GM21825 (cell line): ENCODE data around the gene PSG7.
"Not testable (repeated sequence)": the region's sequence is repeated elsewhere in the genome, so short reads cannot be mapped to it uniquely, and the experiment has no call there.

Experiments used
- ATAC-seq: cut with Tn5 transposase; IDR thresholded peaks from one replicate; pipeline ENCODE4 v1.9.1; 2021; ENCODE audit warnings: mild to moderate bottlenecking, moderate library complexity; ENCODE audit not compliant: unreplicated experiment

The PSG7 gene

GRCh38 chr19:42937107-42937506, at the start of gene PSG7:
PSG7 (minus strand) TSS chr19:42937207; CDS start chr19:42937076, 131 bp downstream.
- ATAC-seq: not testable (repeated sequence)

- no peak for ATAC-seq
These were observed 48.6 kb upstream of the PSG7 start for GRCh38 chr19:42985588-42985987.

- ATAC-seq: not testable (repeated sequence)
These were observed 45.1 kb upstream of the PSG7 start for GRCh38 chr19:42982111-42982510.

GRCh38 chr19:42971451-42971850, 34.4 kb upstream of the PSG7 start:
- ATAC-seq: not testable (repeated sequence)

GRCh38 chr19:42965176-42965575, 28.2 kb upstream of the PSG7 start:
- ATAC-seq: no peak

GRCh38 chr19:42961119-42961518, 24.1 kb upstream of the PSG7 start:
- ATAC-seq: no peak

- ATAC-seq: not testable (repeated sequence)
These were observed 15.1 kb upstream of the PSG7 start for GRCh38 chr19:42952126-42952525.

- ATAC-seq: not testable (repeated sequence)
These were observed 14.5 kb upstream of the PSG7 start for GRCh38 chr19:42951476-42951875.

GRCh38 chr19:42942187-42942789, 5.3 kb upstream of the PSG7 start:
- ATAC-seq: no peak

GRCh38 chr19:42934726-42935125, 2.3 kb downstream of the PSG7 start:
- ATAC-seq: not testable (repeated sequence)

- ATAC-seq: not testable (repeated sequence)
These were observed 2.8 kb downstream of the PSG7 start for GRCh38 chr19:42934183-42934582.

- not testable (repeated sequence) for ATAC-seq
These were observed 3.6 kb downstream of the PSG7 start for GRCh38 chr19:42933412-42933811.

- ATAC-seq: not testable (repeated sequence)
These were observed 4.4 kb downstream of the PSG7 start for GRCh38 chr19:42932485-42933101.

GRCh38 chr19:42930214-42930613, 6.8 kb downstream of the PSG7 start:
- not testable (repeated sequence) for ATAC-seq

- ATAC-seq: no peak
These were observed 8.1 kb downstream of the PSG7 start for GRCh38 chr19:42928896-42929295.

GRCh38 chr19:42926781-42927180, 10.2 kb downstream of the PSG7 start:
- no peak for ATAC-seq

- not testable (repeated sequence) for ATAC-seq
These were observed 13.9 kb downstream of the PSG7 start for GRCh38 chr19:42923106-42923505.

GRCh38 chr19:42920971-42921370, 16.0 kb downstream of the PSG7 start:
- ATAC-seq: not testable (repeated sequence)

- ATAC-seq: no peak
These were observed 17.3 kb downstream of the PSG7 start for GRCh38 chr19:42919757-42920079.

GRCh38 chr19:42919070-42919756, 17.8 kb downstream of the PSG7 start:
- ATAC-seq: not testable (repeated sequence)

- ATAC-seq: not testable (repeated sequence)
These were observed 18.5 kb downstream of the PSG7 start for GRCh38 chr19:42918377-42919069.
